ENCODE results near the gene TSPAN18.

Gene TSPAN18, protein sequence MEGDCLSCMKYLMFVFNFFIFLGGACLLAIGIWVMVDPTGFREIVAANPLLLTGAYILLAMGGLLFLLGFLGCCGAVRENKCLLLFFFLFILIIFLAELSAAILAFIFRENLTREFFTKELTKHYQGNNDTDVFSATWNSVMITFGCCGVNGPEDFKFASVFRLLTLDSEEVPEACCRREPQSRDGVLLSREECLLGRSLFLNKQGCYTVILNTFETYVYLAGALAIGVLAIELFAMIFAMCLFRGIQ

DNA sequence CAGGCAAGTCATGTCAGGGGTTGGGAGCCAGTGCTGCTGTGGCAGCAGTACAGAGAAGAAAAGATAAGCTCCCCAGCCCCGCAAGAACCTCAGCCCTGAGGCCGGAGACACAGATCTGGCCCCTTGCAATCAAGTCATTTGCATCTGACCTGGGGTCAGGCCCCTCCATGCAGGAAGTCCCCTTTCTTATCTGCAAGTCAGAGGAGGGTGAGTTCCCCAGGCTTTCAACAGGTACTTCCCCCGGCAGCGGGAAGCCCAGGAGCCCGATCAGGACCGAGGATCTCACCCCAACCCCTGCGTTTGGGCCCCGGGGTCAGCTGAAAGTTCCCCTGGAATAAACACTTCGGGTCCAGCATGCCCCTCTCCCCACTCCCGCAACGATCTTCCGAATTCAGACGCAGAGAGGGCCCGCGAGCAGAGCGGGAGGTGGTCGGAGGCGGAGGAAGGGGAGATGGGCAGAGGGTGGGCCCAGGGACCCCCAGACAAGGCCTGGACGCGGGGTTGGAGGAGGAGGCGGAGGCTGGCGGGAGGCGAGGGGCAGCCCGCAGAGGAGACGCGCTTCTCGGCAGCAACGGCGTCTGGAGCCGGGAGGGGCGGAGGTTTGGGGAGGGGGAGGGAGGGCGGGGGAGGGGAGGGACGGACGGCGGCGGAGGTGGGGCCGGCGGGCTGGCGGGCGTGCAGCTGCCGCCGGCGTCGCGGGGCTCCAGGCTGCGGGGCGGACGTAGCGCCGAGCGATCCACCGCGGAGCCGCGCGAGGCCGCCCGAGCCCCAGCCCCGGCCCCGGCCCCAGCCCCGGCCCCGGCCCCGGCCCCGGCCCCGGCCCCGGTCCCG is at the start of gene TSPAN18:
Gene TSPAN18, plus strand, starts transcription at position 680 of the 831 bp plus-strand sequence. CDS start 179,455 bp downstream, outside the sequence.
- peak; percentile 73 for DNase-seq

- DNase-seq, result no peak
Observed at GRCh38 chr11:44680982-44681597, 45.7 kb upstream of the TSPAN18 start.

DNA sequence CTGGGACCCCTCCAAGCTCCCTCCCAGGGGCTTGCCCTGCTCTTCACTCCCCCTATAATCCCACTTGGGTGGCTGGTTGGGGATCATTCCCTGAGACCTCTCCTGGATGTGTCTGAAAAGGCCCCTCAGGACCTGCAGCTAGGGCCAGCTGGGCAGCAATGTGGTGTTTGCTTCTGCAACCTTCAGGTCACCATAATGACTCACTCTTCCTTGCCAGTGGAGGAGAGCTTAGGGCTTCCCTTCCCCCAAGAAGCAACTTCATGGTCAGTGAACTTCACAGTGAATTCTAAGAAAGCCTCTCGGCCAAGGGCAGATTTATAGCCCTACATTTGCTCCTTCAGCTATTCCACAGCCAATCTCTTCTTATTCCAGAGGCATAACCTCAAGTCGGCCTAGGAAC is 45.1 kb upstream of the TSPAN18 start:
- no peak for DNase-seq

DNA sequence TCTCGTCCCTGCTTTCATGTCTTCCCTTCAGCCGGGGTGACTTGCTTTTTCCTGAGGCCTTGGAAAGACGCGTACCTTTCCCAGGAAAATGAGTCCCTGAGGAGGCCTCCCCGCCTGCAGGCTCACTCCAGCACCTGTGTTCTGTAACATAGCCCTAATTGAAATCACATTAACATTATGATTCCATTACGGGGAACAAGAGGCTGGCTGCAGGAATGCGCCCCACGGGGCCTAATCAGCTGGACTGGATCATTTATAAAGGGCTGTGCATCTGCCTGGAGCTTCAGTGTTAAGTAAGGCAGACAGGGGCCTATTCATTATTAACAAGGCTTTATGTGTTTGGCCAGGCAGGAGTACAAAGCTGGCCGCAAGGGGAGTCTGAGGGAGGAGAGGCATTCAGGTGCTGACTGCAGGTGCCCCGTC is 41.9 kb upstream of the TSPAN18 start:
- DNase-seq, result peak; percentile 75

DNA sequence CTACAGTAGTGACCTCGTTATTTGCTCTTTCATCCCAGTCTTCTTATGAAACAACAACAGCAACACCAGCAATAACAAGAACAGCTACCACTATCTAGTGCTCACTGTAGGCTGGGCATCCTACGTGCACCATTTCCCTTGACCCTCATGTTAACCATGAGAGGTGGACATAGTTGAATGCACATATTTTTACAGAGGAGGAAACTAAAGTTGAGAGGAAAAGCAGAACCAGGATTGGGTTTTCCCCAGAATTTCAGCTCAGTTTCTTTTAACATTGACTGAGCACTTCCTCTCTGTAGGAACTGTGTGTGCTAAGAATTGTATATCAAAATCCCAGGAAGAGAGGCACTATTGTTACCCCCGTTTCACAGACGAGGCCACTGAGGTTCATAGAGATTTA is 39.4 kb upstream of the TSPAN18 start:
- DNase-seq, result no peak

- no peak for DNase-seq
Observed at GRCh38 chr11:44689265-44689664, 37.5 kb upstream of the TSPAN18 start.

DNA sequence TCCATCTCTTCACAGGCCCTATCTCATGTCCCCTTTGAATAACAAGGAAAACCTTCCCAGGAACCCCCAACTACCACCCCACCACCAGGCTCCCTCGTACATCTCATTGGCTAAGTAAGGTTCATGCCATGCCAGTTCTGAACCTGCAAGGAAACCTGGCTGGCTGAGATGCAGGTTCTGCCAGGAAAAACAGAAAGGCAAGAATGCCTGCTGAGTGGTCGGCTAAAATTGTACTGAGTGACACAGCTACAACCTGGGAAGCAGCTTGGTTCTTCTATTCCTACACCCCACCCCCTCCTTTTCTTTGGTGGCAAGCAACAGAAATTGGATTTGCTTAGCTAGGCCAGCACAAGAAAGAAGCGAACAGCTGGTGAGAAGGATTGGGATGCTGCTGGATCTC is 36.1 kb upstream of the TSPAN18 start:
- no peak for DNase-seq

DNA sequence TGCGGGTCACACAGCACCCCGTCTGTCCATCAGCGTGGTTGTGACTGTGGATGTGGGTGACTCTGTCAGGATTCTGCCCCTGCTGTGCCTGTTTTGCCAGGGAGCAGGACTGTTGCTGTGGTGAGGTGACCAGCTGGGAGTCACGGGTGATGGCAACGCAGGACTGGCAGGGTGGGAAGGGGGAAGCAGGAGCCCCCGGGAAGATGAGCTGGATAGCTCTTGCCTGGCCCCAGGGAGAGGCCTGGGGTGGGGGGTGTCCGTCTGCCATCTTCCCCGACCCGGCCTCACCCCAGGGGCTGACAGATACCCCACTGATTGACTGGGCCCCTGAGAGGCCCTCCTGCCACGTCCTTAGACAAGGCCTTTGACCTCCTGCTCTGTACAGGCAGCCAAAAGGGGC is 34.3 kb upstream of the TSPAN18 start:
- DNase-seq, result no peak

- DNase-seq, result no peak
Observed at GRCh38 chr11:44693654-44694119, 33.1 kb upstream of the TSPAN18 start.

- no peak for DNase-seq
Observed at GRCh38 chr11:44694443-44694842, 32.3 kb upstream of the TSPAN18 start.

DNA sequence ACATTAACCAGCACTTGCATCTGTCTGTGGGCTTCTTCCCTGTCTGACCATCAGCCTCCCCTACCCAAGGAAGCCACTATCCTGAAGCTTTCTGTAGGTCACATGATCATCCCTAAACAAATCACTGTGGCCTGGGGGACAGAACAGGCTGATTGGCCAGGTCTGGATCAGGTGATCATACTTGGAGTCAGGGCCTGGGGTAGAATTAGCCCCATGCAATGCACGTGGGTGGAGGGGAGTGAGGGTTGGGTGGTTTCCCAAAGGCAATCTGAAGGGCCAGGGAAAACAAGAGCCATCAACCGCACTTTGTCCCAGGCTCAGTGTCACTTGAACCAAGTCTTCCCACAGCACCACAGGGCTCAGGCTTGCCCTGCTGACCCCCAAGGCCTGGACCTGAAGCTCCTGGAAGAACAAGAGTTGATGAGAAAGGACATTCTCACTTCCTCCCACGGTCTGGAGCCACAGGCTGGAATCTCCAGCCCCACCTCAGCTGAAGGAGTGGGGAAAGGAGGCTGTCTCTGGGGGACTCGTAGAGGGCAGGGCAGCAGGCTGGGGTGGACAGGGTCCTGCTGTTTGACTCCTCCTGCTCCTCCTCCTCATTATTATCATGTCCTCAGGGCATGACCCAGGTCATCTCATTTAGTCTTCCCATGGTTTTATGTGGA is 31.5 kb upstream of the TSPAN18 start:
- DNase-seq, result no peak

- DNase-seq, result no peak
Observed at GRCh38 chr11:44698252-44698912, 28.4 kb upstream of the TSPAN18 start.

DNA sequence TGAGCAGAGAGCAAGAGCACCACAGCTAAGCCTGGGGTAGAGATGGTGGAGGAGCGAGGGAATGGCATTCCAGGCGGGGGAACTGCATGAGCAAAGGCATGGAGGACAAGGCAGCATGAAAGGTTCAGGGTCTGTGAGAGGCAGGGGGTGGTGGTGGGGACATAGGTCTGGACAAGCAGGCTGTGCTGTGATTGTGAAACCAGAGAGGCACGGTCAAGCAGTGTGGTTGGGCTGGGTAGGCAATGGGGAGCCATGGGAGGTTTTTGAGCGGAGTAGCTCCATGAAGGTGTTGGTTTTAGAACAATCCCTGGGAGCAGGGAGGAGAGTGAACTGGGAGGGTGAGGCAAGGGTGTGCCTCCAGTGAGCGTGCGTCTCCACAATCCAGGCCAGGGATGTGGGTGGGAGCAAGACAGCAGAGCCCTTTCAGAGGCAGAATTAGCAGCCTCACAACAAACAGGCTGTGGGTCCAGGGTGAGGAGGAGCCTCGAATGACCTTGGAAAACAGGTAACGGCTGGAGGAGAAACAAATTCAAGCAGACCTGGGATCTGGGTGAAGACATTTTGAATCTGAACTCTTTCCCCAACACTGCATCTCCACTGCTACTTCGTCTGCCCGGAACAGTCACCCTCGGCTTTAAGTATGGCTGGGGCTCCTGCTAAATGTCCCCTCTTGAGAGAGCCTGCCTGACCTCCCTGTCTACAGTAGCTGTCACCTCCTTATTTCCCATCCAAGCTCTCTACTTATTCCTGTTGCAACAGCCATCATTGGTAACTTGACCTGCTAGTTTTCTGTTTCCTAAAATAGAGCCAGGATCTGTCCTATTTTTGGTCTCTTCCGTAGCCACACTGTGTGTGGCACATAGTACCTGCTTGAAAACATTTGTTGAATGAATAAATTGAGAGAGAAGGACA is 27.0 kb upstream of the TSPAN18 start:
- DNase-seq, result no peak

DNA sequence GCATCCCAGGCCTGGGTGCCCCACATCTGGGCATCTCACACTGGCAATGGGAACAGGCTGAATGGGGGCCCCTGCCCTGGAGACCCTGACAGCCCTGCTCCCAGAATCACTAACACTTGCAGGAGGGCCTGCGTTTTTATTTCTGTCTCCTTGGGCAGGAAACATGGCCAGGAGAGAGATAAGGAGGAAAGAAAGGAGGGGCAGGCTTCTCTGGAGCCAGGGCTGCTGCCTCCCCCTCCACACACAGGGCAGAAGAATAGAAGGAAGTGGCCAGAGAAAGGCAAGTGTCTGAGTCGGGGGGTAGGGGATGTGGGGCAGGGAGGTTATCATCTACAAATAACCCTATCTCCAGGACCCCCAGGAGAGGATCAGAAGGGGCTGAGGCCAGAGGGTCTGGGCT is 25.5 kb upstream of the TSPAN18 start:
- no peak for DNase-seq

- peak; percentile 33 for DNase-seq
Observed at GRCh38 chr11:44702889-44703288, 23.9 kb upstream of the TSPAN18 start.

DNA sequence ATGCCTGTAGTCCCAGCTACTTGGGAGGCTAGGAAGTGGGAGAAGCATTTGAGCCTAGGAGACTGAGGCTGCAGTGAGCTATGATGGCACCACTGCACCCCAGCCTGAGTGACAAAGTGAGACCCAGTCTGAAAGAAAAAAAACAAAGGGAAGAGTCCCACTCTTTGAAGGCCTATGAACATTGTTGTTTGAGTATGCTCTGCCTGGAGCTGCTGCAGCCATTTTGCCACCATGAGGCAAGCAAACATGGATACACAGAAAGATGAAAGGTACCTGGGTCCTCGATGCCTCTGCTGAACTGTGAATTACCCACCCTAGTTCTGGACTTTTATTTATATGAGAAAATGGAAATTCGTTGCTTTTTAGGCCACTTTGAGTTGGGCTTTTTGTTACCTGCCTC is 19.7 kb upstream of the TSPAN18 start:
- DNase-seq, result no peak

GRCh38 chr11:44708009-44708408 is 18.8 kb upstream of the TSPAN18 start:
- peak; percentile 82 for DNase-seq

- DNase-seq, result no peak
Observed at GRCh38 chr11:44708523-44709280, 18.1 kb upstream of the TSPAN18 start.

DNA sequence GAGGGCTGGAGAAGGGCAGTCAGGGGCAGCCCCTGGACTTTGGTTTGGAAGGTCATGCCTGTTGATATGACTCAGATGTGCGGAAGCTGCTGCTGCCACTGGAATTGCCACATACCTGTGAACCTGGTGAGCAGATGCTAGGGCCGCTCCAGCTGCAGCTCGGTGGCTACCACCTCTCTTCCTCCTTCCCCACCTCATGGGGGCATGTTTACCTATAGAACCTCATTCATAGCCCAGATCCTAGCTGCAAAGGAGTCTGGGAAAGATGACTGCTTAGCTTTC is 17.5 kb upstream of the TSPAN18 start:
- no peak for DNase-seq

- no peak for DNase-seq
Observed at GRCh38 chr11:44709966-44710365, 16.8 kb upstream of the TSPAN18 start.

Measured in femur (tissue), 1 donor.